Skeletal muscle satellite cell (primary cell): ENCODE measurements around the gene DISC1.

ENCODE experiments used
- H3K27me3 ChIP-seq: 2 replicates; pipeline ENCODE4 v1.7.0; 2013; ENCODE audit warnings: low read length; ENCODE audit not compliant: control insufficient read depth, insufficient read depth
- H3K36me3 ChIP-seq: 2 replicates; pipeline ENCODE4 v1.7.0; 2013; ENCODE audit warnings: mild to moderate bottlenecking, control low read depth, low read length; ENCODE audit not compliant: insufficient read depth
- H3K4me1 ChIP-seq: 2 replicates; pipeline ENCODE4 v1.7.0; 2013; ENCODE audit warnings: low read length; ENCODE audit not compliant: control insufficient read depth, insufficient read depth
- H3K4me2 ChIP-seq: 2 replicates; pipeline ENCODE4 v1.7.0; 2013; ENCODE audit warnings: mild to moderate bottlenecking, low read length
- H3K4me3 ChIP-seq: 2 replicates; pipeline ENCODE4 v1.7.0; 2013; ENCODE audit warnings: low read length
- H3K9ac ChIP-seq: 2 replicates; pipeline ENCODE4 v1.7.0; 2013; ENCODE audit warnings: mild to moderate bottlenecking, low read depth, low read length, moderate library complexity
- H3K9me3 ChIP-seq: replicated peaks from 2 replicates; pipeline ENCODE4 v1.7.0; 2013; ENCODE audit warnings: mild to moderate bottlenecking, control low read depth, low read length

DISC1 gene

GRCh38 chr1:231856894-231857293 is 230.3 kb downstream of the DISC1 start:
- Histone ChIP-seq H3K9ac (no peak overlapping the region), H3K27me3 (no peaks in the 10 kb centered on the region), H3K4me2 (no peak overlapping the region), H3K36me3 (no peaks in the 10 kb centered on the region), H3K4me3 (no peak overlapping the region), H3K4me1 (peaks cover 15% of the 10 kb centered on the region), H3K9me3 (no peaks in the 10 kb centered on the region)

- H3K27me3 ChIP-seq = no peaks in the 10 kb centered on the region
- no peak overlapping the region for H3K4me2 ChIP-seq
- H3K9ac ChIP-seq = no peak overlapping the region
- no peaks in the 10 kb centered on the region for H3K9me3 ChIP-seq
- H3K36me3 ChIP-seq = no peaks in the 10 kb centered on the region
- peaks cover 17% of the 10 kb centered on the region for H3K4me1 ChIP-seq
- no peak overlapping the region for H3K4me3 ChIP-seq
Measured at GRCh38 chr1:231857609-231858135, 231.1 kb downstream of the DISC1 start.

GRCh38 chr1:231860221-231861088 is 233.9 kb downstream of the DISC1 start:
- Histone ChIP-seq H3K4me3 (no peak overlapping the region), H3K4me2 (no peak overlapping the region), H3K27me3 (no peaks in the 10 kb centered on the region), H3K4me1 (peaks cover 15% of the 10 kb centered on the region), H3K9me3 (no peaks in the 10 kb centered on the region), H3K36me3 (no peaks in the 10 kb centered on the region), H3K9ac (no peak overlapping the region)

- Histone ChIP-seq H3K36me3 (no peaks in the 10 kb centered on the region), H3K9ac (no peak overlapping the region), H3K9me3 (no peaks in the 10 kb centered on the region), H3K4me2 (no peak overlapping the region), H3K4me1 (peaks cover 13% of the 10 kb centered on the region), H3K4me3 (no peak overlapping the region), H3K27me3 (no peaks in the 10 kb centered on the region)
Measured at GRCh38 chr1:231861541-231862481, 235.2 kb downstream of the DISC1 start.

GRCh38 chr1:231862611-231863010 is 236.0 kb downstream of the DISC1 start:
- Histone ChIP-seq H3K36me3 (no peaks in the 10 kb centered on the region), H3K4me2 (no peak overlapping the region), H3K9ac (no peak overlapping the region), H3K9me3 (no peaks in the 10 kb centered on the region), H3K4me1 (peaks cover 21% of the 10 kb centered on the region), H3K27me3 (no peaks in the 10 kb centered on the region), H3K4me3 (no peak overlapping the region)

GRCh38 chr1:231865331-231865730 is 238.7 kb downstream of the DISC1 start:
- peaks cover 21% of the 10 kb centered on the region for H3K4me1 ChIP-seq
- H3K9me3 ChIP-seq = no peaks in the 10 kb centered on the region
- H3K4me3 ChIP-seq = no peak overlapping the region
- H3K9ac ChIP-seq = no peak overlapping the region
- no peaks in the 10 kb centered on the region for H3K36me3 ChIP-seq
- no peak overlapping the region for H3K4me2 ChIP-seq
- H3K27me3 ChIP-seq = no peaks in the 10 kb centered on the region

- H3K9me3 ChIP-seq = no peaks in the 10 kb centered on the region
- peaks cover 18% of the 10 kb centered on the region for H3K4me1 ChIP-seq
- no peaks in the 10 kb centered on the region for H3K27me3 ChIP-seq
- H3K4me2 ChIP-seq = no peak overlapping the region
- no peaks in the 10 kb centered on the region for H3K36me3 ChIP-seq
- peak overlapping the region; percentile 14 for H3K9ac ChIP-seq
- no peak overlapping the region for H3K4me3 ChIP-seq
Measured at GRCh38 chr1:231866392-231867331, 240.1 kb downstream of the DISC1 start.

GRCh38 chr1:231867607-231868006 is 241.0 kb downstream of the DISC1 start:
- no peak overlapping the region for H3K4me2 ChIP-seq

GRCh38 chr1:231869364-231869763 is 242.8 kb downstream of the DISC1 start:
- Histone ChIP-seq H3K4me1 (peaks cover 28% of the 10 kb centered on the region), H3K27me3 (no peaks in the 10 kb centered on the region), H3K4me2 (no peak overlapping the region), H3K36me3 (no peaks in the 10 kb centered on the region), H3K9ac (no peak overlapping the region), H3K4me3 (no peak overlapping the region), H3K9me3 (no peaks in the 10 kb centered on the region)

More at GRCh38 chr1:231867607-231868006, 241.0 kb downstream of the DISC1 start:
- Histone ChIP-seq H3K9ac (no peak overlapping the region), H3K27me3 (no peaks in the 10 kb centered on the region), H3K36me3 (no peaks in the 10 kb centered on the region), H3K9me3 (no peaks in the 10 kb centered on the region), H3K4me1 (peaks cover 23% of the 10 kb centered on the region), H3K4me3 (no peak overlapping the region)

- Histone ChIP-seq H3K4me1 (peaks cover 25% of the 10 kb centered on the region), H3K4me2 (no peak overlapping the region), H3K9ac (no peak overlapping the region), H3K36me3 (no peaks in the 10 kb centered on the region), H3K4me3 (no peak overlapping the region), H3K27me3 (no peaks in the 10 kb centered on the region), H3K9me3 (no peaks in the 10 kb centered on the region)
Measured at GRCh38 chr1:231871471-231871870, 244.9 kb downstream of the DISC1 start.
